Stimulated activated naive CD8-positive, alpha-beta T cell treated with anti-CD3 and anti-CD28 coated beads, Interleukin-15, amount 100 ng/mL, for 72 hours (primary cell): ENCODE results near the gene GSTT2B.
"Not testable (repeated sequence)": the region's sequence is repeated elsewhere in the genome, so short reads cannot be mapped to it uniquely, and the experiment has no call there.

ENCODE experiments used
- ATAC-seq: fragments of 150-1000 bp; cut with Tn5 transposase; 2 replicates; pipeline ENCODE4 v1.10.0; 2021; ENCODE audit warnings: mild to moderate bottlenecking, moderate library complexity
- DNase-seq, 2 donors: peaks; one replicate each; pipeline ENCODE4 v3.0.0; 2021 to 2022
- H3K27ac Mint-ChIP-seq, 2 donors: one replicate each; pipeline ENCODE4 v1.8.0; 2022; ENCODE audit warnings: mild to moderate bottlenecking in 2 of 2, mixed read lengths in 2 of 2, moderate library complexity in 2 of 2
- H3K27me3 Mint-ChIP-seq: one replicate; pipeline ENCODE4 v1.8.0; 2022; ENCODE audit warnings: mixed read lengths
- H3K4me1 Mint-ChIP-seq: one replicate; pipeline ENCODE4 v1.8.0; 2022; ENCODE audit warnings: mild to moderate bottlenecking, mixed read lengths
- H3K4me3 Mint-ChIP-seq, 2 donors: one replicate each; pipeline ENCODE4 v1.8.0; 2022; ENCODE audit warnings: mild to moderate bottlenecking in 2 of 2, mixed read lengths in 2 of 2, moderate library complexity in 1 of 2
- H3K9me3 Mint-ChIP-seq, 2 donors: one replicate each; pipeline ENCODE4 v1.8.0; 2022; ENCODE audit warnings: mixed read lengths in 2 of 2

GSTT2B gene

DNA sequence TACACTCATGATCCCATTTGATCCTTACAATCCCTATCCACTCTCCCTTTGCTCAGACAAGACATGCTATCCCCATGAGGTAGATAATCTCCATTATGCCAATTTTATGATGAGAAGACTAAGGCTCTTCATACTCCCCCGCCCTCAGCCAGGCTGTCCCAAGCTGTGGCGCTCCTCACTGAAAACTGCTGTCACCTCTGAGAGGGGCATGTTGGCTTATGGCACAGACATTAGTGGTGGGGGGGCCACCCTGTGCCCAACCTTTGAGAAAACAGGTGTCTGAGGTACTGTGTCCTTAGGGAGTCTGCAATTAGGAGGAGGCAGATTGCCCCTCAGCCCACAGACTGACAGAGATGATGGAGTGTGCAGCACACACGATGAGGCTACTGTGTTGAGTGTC, 8.1 kb upstream of the GSTT2B start:
- peaks cover 33% of the 10 kb centered on the region for H3K4me1 Mint-ChIP-seq
- no peaks in the 10 kb centered on the region for H3K27me3 Mint-ChIP-seq
- H3K9me3 Mint-ChIP-seq = no peaks in the 10 kb centered on the region
- H3K27ac Mint-ChIP-seq = no peak overlapping the region
- no peak for ATAC-seq
- no peak for DNase-seq
- peak overlapping the region in 1 of 2 donors; percentile 8 for H3K4me3 Mint-ChIP-seq

DNA sequence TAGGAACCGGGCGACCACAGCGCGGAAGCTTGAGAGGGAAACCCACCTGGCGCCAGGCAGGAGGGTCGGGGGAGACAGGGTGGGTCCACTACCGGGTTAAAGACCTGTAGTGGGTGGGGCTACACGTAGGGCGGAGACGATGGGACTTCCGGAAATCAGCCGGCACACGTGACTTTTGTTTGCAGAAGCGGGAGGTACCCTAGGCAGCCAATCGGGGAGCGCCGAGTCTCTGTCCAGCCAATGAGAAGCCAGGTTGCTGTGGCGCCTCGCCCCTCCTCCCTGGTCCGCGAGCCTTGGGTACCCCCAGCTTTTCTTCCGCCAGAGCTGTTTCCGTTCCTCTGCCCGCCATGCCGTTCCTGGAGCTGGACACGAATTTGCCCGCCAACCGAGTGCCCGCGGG, 5.6 kb upstream of the GSTT2B start, which contains the start of gene DDTL:
TSS of gene DDTL (plus strand) at position 321 of the 400 bp plus-strand sequence. CDS start at position 348, 27 bp downstream.
- H3K9me3 Mint-ChIP-seq = not testable (repeated sequence)

DNA sequence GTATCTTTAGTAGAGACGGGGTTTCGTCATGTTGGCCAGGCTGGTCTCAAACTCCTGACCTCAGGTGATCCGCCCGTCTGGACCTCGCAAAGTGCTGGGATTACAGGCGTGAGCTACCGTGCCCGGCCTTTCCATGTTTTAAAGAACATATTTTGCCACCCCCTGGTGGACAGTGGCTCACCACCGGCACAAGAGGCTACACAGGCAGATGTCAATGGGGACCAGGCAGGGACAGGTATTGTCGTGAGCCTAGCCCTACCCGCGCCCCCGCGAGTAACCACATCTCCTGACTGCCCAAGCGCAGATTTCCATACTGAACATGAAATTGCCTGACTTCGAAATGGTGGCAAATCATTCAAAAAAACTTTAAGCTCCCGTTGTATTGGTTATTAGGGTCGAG, 5.1 kb upstream of the GSTT2B start:
- not testable (repeated sequence) for H3K27ac Mint-ChIP-seq, H3K27me3 Mint-ChIP-seq, H3K4me3 Mint-ChIP-seq, DNase-seq, H3K9me3 Mint-ChIP-seq
- ATAC-seq = peak; percentile 73
- H3K4me1 Mint-ChIP-seq = peaks cover 24% of the 10 kb centered on the region

More for the DNA sequence above, 5.6 kb upstream of the GSTT2B start, which contains the start of gene DDTL:
- not testable (repeated sequence) for H3K27me3 Mint-ChIP-seq, H3K27ac Mint-ChIP-seq, H3K4me3 Mint-ChIP-seq, DNase-seq
- peaks cover 28% of the 10 kb centered on the region for H3K4me1 Mint-ChIP-seq
- peak; percentile 97 for ATAC-seq

DNA sequence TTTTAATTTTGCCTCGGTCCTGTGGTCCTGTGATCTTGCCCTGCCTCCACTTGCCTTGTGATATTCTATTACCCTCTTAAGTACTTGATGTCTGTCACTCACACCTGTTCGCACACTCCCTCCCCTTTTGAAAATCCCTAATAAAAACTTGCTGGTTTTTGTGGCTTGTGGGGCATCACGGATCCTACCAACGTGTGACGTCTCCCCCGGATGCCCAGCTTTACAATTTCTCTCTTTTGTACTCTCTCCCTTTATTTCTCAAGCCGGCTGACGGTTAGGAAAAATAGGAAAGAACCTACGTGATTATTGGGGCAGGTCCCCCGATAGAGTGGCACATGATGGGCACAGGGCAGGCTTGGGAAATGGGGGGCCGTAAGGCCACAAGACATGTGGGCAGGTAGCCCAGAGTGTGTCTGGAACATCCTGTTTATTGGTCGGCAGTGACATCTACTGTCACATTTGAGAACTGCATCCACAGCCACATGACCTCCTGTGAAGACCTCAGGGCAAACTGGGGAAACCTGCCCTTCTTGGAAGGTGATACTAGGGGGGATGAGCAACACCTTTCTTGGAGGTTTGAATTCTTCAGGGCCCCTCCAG, 4.6 kb downstream of the GSTT2B start:
- peak; percentile 90 for ATAC-seq

DNA sequence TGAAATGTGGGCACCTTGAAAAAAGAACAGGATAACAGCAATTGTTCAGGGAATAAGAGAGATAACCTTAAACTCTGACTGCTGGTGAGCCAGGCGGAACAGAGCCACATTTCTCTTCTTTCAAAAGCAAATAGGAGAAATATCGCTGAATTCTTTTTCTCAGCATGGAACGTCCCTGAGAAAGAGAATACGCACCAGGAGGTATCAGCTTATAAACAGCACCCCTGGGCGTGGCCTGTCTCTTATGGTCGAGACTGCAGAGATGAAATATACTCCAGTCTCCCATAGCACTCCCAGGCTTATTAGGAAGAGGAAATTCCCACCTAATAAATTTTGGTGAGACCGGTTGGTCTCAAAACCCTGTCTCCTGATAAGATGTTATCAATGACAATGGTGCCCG, 5.1 kb downstream of the GSTT2B start:
- not testable (repeated sequence) for DNase-seq, H3K4me3 Mint-ChIP-seq, H3K27ac Mint-ChIP-seq, H3K4me1 Mint-ChIP-seq, ATAC-seq, H3K9me3 Mint-ChIP-seq
- H3K27me3 Mint-ChIP-seq = peaks cover 15% of the 10 kb centered on the region

More for the DNA sequence above, 4.6 kb downstream of the GSTT2B start:
- H3K27ac Mint-ChIP-seq, H3K9me3 Mint-ChIP-seq, H3K4me1 Mint-ChIP-seq, H3K4me3 Mint-ChIP-seq: not testable (repeated sequence)
- H3K27me3 Mint-ChIP-seq = peaks cover 15% of the 10 kb centered on the region
- peak; percentile 65 to 82 for DNase-seq

DNA sequence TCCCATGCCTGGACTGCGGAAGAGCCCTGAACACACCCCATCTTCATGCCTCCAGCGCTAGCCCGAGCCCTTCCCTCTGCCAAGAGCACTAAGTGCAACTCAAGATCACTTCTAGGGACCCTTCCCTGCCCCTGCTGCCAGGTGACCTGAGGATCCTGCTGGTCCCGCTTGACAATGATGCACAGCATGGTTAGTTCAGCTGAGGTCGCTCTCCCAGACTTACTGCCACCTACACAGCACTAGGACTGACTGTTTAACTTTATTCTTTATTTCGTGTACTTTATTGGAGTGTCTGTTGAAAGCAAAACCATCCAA, 6.0 kb downstream of the GSTT2B start:
- H3K27ac Mint-ChIP-seq, H3K4me3 Mint-ChIP-seq, H3K4me1 Mint-ChIP-seq, H3K9me3 Mint-ChIP-seq, DNase-seq, H3K27me3 Mint-ChIP-seq, ATAC-seq: not testable (repeated sequence)

DNA sequence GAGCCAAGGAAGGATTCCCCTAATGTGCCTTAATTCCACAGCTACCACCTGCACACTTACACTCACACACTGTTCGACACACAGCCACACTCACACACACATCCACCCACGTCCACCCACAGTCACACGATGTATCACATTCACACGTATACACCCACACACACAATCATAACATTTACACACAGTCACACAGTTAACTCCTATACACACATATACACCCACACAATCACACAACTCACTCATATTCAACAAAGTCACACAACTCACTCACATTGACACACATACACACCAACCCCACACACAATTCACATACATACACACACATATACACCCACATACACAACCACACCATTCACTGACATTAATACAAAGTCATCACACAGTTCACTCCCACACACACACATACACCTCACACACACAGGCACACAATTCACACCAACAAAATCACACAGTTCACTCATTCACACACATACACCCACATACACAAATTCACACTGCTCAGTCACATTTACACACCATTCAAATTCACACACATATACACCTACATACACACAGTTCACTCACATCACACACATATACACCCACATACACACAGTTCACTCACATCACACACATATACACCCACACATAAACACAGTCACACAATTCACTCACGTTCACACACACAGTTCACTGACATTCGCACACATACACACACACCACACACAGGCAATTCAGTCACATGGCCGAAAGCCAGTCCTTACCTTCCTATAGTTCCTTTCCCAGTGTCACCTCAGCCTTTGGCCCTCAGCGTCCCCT, 6.6 kb downstream of the GSTT2B start:
- H3K27me3 Mint-ChIP-seq, DNase-seq, H3K4me1 Mint-ChIP-seq, H3K9me3 Mint-ChIP-seq, ATAC-seq, H3K4me3 Mint-ChIP-seq, H3K27ac Mint-ChIP-seq: not testable (repeated sequence)

DNA sequence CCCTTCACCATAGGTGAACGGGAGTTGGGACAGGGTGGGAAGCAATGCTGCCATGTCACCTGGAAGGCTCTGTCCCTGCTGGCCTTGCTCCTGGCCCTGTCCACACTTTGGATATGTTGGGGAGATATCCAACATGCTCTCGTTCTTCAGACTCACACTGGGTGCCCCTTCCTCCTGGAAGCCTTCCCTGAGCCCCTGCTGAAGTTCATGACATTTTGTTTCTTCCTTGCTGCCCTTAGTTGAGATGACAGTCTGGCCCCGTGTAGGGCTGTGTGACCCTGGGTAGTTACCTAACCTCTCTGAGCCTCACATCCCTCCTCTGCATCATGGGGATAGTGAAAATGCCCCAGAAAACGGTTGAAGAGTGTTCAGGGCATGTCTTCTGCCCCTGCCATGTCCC, 7.5 kb downstream of the GSTT2B start:
- H3K4me1 Mint-ChIP-seq, H3K27me3 Mint-ChIP-seq, H3K9me3 Mint-ChIP-seq, DNase-seq, H3K27ac Mint-ChIP-seq, H3K4me3 Mint-ChIP-seq, ATAC-seq: not testable (repeated sequence)

DNA sequence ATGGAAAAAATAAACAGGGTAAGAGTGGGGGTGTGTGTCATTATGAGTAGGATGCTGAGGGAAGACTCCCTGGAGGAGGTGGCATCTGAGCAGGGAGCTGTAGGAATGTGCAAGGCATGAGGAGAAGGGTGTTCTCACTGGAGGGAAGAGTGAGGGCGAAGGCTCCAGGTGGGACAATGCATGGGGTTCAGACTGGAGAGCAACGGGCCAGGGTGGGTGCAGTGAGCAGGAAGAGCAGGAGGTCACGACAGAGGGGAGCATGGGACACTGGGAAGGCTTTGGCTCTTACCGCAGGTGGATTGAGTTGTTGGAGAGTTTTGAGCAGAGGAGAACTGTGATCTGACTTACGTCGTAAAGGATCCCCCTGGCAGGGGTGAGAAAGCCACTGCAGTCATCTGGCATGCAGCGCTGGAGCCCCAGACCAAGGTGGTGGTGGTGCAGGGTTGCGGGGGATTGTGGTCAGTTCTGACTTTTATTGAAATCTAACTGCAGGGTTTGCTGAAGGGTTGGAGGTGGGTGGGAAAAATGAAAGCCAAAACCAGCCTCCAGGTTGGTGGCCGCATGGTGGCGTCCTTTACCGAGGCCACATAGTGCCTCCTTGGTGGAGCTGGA, 8.1 kb downstream of the GSTT2B start:
- not testable (repeated sequence) for H3K27ac Mint-ChIP-seq, H3K27me3 Mint-ChIP-seq, ATAC-seq, DNase-seq, H3K4me3 Mint-ChIP-seq, H3K9me3 Mint-ChIP-seq, H3K4me1 Mint-ChIP-seq

DNA sequence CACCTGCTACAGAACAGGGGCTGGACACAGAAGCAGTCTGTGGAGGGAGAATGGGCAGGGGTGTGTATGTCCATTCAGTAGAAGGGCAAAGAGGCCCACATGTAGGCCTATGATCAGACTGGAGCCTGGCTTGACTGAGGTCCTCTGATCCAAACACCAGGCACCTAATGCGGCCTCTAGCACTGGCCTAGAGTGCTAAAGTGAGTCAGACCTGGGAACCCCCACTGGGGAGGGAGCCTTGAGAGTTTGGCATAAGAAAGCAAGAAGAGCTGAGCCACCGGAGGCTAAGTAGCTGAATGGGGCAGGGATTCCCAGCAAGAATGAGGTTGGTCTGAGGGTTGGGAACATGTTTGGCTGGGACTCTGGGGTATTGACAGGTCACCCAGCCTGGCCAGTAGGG, 9.6 kb downstream of the GSTT2B start:
- H3K4me3 Mint-ChIP-seq, ATAC-seq: not testable (repeated sequence)

DNA sequence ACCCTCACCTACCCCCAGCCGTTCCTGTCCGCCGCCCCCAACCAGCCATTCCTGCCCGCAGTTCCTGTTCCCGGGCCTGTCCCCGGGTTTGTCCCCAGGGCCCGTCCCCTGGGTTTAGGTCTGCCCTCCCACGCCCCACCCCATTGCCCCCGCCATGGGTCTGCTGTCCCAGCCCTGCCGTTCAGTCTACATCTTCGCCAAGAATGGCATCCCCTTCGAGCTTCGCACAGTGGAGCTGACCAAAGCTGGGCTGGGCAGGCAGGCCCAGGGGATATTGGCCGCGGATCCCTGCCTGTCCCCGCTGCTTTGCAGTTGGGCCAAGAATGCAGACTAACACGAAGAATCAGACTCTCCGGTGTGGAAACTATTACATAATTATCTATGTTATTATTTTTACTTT, 11.2 kb downstream of the GSTT2B start:
- not testable (repeated sequence) for ATAC-seq, H3K9me3 Mint-ChIP-seq, H3K4me1 Mint-ChIP-seq, H3K4me3 Mint-ChIP-seq, DNase-seq, H3K27ac Mint-ChIP-seq, H3K27me3 Mint-ChIP-seq

More for the DNA sequence above, 9.6 kb downstream of the GSTT2B start:
- not testable (repeated sequence) for H3K4me1 Mint-ChIP-seq, H3K27ac Mint-ChIP-seq, H3K9me3 Mint-ChIP-seq, DNase-seq, H3K27me3 Mint-ChIP-seq

DNA sequence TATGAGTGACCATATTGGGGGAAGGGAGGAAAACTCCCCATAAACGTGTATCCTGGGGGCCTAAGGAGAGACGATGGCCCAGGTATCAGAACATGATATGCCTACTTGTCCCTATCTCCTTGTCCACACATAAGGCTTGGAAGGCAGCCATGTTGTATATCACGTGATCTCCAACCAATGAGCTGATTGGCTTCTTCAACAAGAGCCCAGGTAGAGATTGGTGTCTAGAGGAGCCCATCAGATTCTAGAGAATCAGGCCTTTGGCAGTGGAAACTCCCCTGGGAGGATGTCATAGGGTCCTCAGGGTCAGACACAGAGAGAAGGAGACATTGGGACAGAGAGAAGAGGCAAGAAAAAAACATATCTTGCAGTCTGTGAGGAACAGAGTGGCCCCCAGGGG, 13.6 kb downstream of the GSTT2B start:
- not testable (repeated sequence) for H3K4me1 Mint-ChIP-seq, H3K9me3 Mint-ChIP-seq, H3K27me3 Mint-ChIP-seq, H3K4me3 Mint-ChIP-seq, ATAC-seq, DNase-seq, H3K27ac Mint-ChIP-seq

DNA sequence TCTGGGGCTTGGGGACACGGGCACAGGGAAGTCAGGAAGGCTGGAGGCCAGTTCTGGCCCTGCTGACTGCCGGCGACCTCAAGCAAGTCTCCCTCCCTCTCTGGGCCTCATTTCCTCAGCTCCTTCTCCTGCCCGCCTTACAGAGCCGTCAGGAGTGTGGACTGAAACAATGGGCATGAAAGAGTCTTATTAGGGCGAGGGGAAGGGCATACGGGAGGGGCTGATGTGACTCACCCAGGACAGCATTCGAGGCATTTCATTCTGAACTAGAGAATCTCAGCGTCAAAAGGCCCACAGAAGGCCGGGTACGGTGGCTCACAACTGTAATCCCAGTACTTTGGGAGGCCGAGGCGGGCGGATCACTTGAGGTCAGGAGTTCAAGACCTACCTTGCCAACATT, 20.8 kb downstream of the GSTT2B start:
- DNase-seq, H3K9me3 Mint-ChIP-seq, ATAC-seq, H3K4me3 Mint-ChIP-seq, H3K27me3 Mint-ChIP-seq, H3K27ac Mint-ChIP-seq, H3K4me1 Mint-ChIP-seq: not testable (repeated sequence)

DNA sequence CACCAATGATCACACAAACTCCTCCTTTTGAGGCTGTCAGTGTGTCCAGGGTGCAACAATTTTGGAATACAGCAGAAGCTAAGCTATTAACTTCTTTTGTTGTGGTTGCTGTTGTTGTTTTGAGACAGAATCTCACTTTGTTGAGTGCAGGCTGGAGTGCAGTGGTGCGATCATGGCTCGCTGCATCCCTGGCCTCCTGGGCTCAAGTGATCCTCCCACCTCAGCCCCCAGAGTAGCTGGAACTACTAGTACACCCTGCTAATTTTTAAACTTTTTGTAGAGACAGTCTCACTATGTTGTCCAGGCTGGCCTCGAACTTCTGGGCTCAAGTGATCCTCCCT, 22.0 kb downstream of the GSTT2B start:
- peaks cover 7% of the 10 kb centered on the region for H3K27me3 Mint-ChIP-seq
- no peak for DNase-seq
- H3K4me3 Mint-ChIP-seq = no peak overlapping the region
- H3K27ac Mint-ChIP-seq = no peak overlapping the region
- no peaks in the 10 kb centered on the region for H3K9me3 Mint-ChIP-seq
- no peak for ATAC-seq
- no peaks in the 10 kb centered on the region for H3K4me1 Mint-ChIP-seq

DNA sequence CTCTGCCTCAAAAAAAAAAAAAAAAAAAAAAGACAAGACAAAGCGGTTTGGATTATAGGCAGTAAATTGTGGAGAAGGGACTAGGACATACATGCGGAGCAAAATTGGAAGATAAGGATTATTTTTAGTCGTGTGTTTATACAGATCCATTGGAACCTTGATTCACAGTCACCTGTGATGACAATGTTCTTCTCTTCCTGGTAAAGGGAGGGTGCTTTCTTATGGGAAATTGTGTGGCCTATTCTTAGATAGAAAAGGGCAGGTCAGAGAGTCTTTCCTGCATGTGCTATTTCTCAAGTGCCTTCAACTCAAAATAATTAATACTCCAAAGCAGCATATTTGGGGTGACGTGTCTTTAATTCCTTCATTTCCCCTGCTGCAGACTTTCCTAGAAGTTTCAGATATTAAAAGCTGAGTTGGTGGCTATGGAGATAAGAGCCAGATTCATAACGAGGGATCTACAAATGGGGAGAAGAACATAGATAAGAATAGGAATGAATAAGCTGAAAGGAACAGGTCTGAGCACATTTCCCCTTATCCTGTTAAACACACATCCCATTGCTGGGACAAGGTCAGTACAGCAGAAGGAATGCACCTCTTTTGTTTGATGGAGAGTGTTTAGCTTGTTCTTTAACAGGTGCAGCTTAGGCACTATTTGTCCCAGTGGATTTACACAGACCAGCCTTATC, 22.5 kb downstream of the GSTT2B start:
- Mint-ChIP-seq H3K4me3 (no peak overlapping the region), H3K27ac (no peak overlapping the region), H3K27me3 (peaks cover 7% of the 10 kb centered on the region), H3K9me3 (no peaks in the 10 kb centered on the region), H3K4me1 (no peaks in the 10 kb centered on the region)
- DNase-seq (no peak), ATAC-seq (no peak)

DNA sequence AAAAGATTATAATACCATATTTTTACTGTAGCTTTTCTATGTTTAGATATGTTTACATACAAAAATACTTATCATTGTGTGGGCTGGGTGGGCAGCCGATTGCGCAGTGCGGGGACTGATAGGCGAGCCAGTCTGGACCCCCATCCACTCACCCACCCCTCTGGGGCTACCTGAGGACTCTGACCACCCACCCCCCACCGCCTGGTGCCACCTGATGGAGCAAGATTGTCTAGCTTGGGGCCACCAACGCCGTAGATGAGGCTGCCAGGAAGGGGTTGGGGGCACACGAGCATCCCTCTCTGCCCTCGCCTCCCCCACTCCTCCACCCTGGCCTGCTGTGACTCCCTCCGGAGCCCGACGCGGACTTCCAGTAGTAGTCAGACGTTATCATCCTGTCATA, 34.4 kb downstream of the GSTT2B start:
- Mint-ChIP-seq H3K27me3 (peaks cover 6% of the 10 kb centered on the region), H3K9me3 (peaks cover 20 to 22% of the 10 kb centered on the region in 2 donors), H3K27ac (no peak overlapping the region), H3K4me3 (no peak overlapping the region), H3K4me1 (no peaks in the 10 kb centered on the region)
- no peak for DNase-seq
- ATAC-seq = no peak
